Adrenal gland (tissue), 12 donors: ENCODE data around the gene CTNND2. TPM values are rescaled to one million over a fixed set of nuclear protein-coding genes. Genes with fewer than 3 reads are reported as not detected.
"Not testable (repeated sequence)": the region's sequence is repeated elsewhere in the genome, so short reads cannot be mapped to it uniquely, and the experiment has no call there.

Experiments
- DNase-seq, 7 donors: peaks; one replicate each; pipeline ENCODE4 v3.0.0-alpha.2; 2019 to 2020
- H3K27ac ChIP-seq, 5 donors: fragments of 200-600 bp; sonication (generic) in 4 of 5; 1 replicate in 3 of 5; 2 replicates in 2 of 5; pipeline versions ENCODE4 v1.5.1 to v1.8.0; 2016 to 2020; ENCODE audit warnings: mild to moderate bottlenecking in 1 of 5
- H3K27me3 ChIP-seq: fragments of 200-600 bp; 2 replicates; pipeline ENCODE4 v1.8.0; 2021
- H3K36me3 ChIP-seq, 2 donors: fragments of 200-600 bp; replicated peaks in 1 of 2; 1 replicate in 1 of 2; 2 replicates in 1 of 2; pipeline versions ENCODE4 v1.5.1 to v1.8.0; 2018 to 2022
- H3K4me1 ChIP-seq, 2 donors: fragments of 200-600 bp; replicated peaks in 1 of 2; 1 replicate in 1 of 2; 2 replicates in 1 of 2; pipeline versions ENCODE4 v1.5.1 to v1.8.0; 2018 to 2021
- H3K4me3 ChIP-seq, 4 donors: fragments of 200-600 bp; sonication (generic) in 3 of 4; one replicate each; pipeline ENCODE4 v1.5.1; 2016 to 2018
- H3K9me3 ChIP-seq, 3 donors: fragments of 200-600 bp; sonication (generic) in 1 of 3; replicated peaks in 1 of 3; 1 replicate in 2 of 3; 2 replicates in 1 of 3; pipeline versions ENCODE4 v1.5.1 to v1.8.0; 2016 to 2021
- CTCF ChIP-seq, 6 experiments: fragments of 450-650 bp in 4 of 6; fragments of 200-600 bp in 2 of 6; sonication (generic) in 1 of 6; IDR thresholded peaks; 1 replicate in 5 of 6; 2 replicates in 1 of 6; pipeline versions ENCODE4 v1.5.1 to v1.8.0; 2016 to 2021; ENCODE audit warnings: antibody characterized with exemption in 6 of 6, mild to moderate bottlenecking in 2 of 6, moderate library complexity in 1 of 6
- POLR2A ChIP-seq, 2 donors: fragments of 450-650 bp; IDR thresholded peaks; one replicate each; pipeline ENCODE4 v1.6.1; 2017; ENCODE audit warnings: antibody characterized with exemption in 2 of 2, mild to moderate bottlenecking in 2 of 2, moderate library complexity in 1 of 2
- WGBS, 4 donors: extraction: QIAGEN DNeasy Blood & Tissue Kit in 2 of 4; methylation state at CpG; one replicate each; pipeline versions ENCODE4 v1.1.5 to v1.1.7; 2013 to 2017; 5-methylcytosine and 5-hydroxymethylcytosine counted together
- intact Hi-C, 2 donors: fragments of 100-400 bp; cut with DNase I; formaldehyde crosslinking; loops; one replicate each; pipeline versions ENCODE4 v1.14.1 to v1.15.0; 2022 to 2023
- polyA plus RNA-seq, 3 donors: library from polyadenylated mRNA; stranded (reverse); fragments of 200-250 nt in 2 of 3; fragments of 350-450 nt in 1 of 3; fragmentation: Illumina TruSeq in 1 of 3; extraction: RNeasy Lipid Tissue Mini Kit (QIAGEN cat#74804) in 1 of 3; gene quantifications; one replicate each; pipeline ENCODE4 v1.2.3, GENCODE V29; 2013 to 2014
- total RNA-seq, 9 donors: library from RNA; depleted of rRNA in 4 of 9; stranded (reverse); fragments of >200 nt in 4 of 9; fragments of 120-200 nt in 1 of 9; fragmentation: NEBNext Ultra II Directional in 1 of 9; extraction: Animal tissue kit (Norgen Biotek cat#: 25700) in 1 of 9; gene quantifications; one replicate each; pipeline versions ENCODE4 v1.1.0 to v1.2.4, GENCODE V29; 2013 to 2023
- donor health status: healthy with polysubstance abuse.
- donor health status: Bipolar disorder and iron deficiency.
- donor health status: DM: yes; HTN: yes; CAD: no.
- donor health status: DM: no; HTN: no; CAD: no.
- donor health status: DM: no; HTN: no; CAD: no.
- donor health status: DM: yes; HTN: yes; CAD: no.

The CTNND2 gene
- total and polyA plus RNA-seq, 12 donors, result 0.34 to 4.2 (median 1.1) TPM; not detected in 1

- DNase-seq, result no peak
- Histone ChIP-seq H3K36me3 (no peaks in the 10 kb centered on the region), H3K4me1 (no peaks in the 10 kb centered on the region), H3K27me3 (no peaks in the 10 kb centered on the region), H3K9me3 (no peaks in the 10 kb centered on the region), H3K27ac (no peak overlapping the region), H3K4me3 (no peak overlapping the region)
- TF ChIP-seq POLR2A (IDR thresholded peaks at IDR 0.05), result no peak
- TF ChIP-seq CTCF (IDR thresholded peaks at IDR 0.05), result no peak
- intact Hi-C loops, result no loop called here
- 65 to 72% (median 67%) methylated on average over 3 of the region's 3 CpGs for WGBS, 4 donors
Observed at GRCh38 chr5:11069041-11069440, 835.2 kb downstream of the CTNND2 start.

- H3K9me3 ChIP-seq, H3K36me3 ChIP-seq, intact Hi-C loops, H3K4me1 ChIP-seq, H3K4me3 ChIP-seq, H3K27ac ChIP-seq, DNase-seq, H3K27me3 ChIP-seq: not testable (repeated sequence)
- WGBS, 4 donors, result 74 to 95% (median 89%) methylated on average over 1 of the region's 1 CpG
Observed at GRCh38 chr5:11065723-11066122, 838.5 kb downstream of the CTNND2 start.

GRCh38 chr5:11064763-11065450 is 839.3 kb downstream of the CTNND2 start:
- Histone ChIP-seq H3K36me3 (no peaks in the 10 kb centered on the region), H3K4me3 (no peak overlapping the region), H3K9me3 (no peaks in the 10 kb centered on the region), H3K27me3 (no peaks in the 10 kb centered on the region), H3K4me1 (no peaks in the 10 kb centered on the region), H3K27ac (no peak overlapping the region)
- 73 to 81% (median 75%) methylated on average over 4 of the region's 4 CpGs for WGBS, 4 donors
- TF ChIP-seq POLR2A (IDR thresholded peaks at IDR 0.05), result no peak
- TF ChIP-seq CTCF (IDR thresholded peaks at IDR 0.05), result no peak
- DNase-seq, result no peak
- intact Hi-C loops, result no loop called here

- Histone ChIP-seq H3K27ac (no peak overlapping the region), H3K27me3 (no peaks in the 10 kb centered on the region), H3K4me1 (no peaks in the 10 kb centered on the region), H3K36me3 (no peaks in the 10 kb centered on the region), H3K4me3 (no peak overlapping the region), H3K9me3 (no peaks in the 10 kb centered on the region)
- 34 to 51% (median 45%) methylated on average over 7 of the region's 7 CpGs for WGBS, 4 donors
- DNase-seq, result no peak
- TF ChIP-seq CTCF (IDR thresholded peaks at IDR 0.05) (no peak), POLR2A (IDR thresholded peaks at IDR 0.05) (no peak)
- intact Hi-C loops, result no loop called here
Observed at GRCh38 chr5:11062397-11062796, 841.8 kb downstream of the CTNND2 start.

- intact Hi-C loops, result no loop called here
- no peaks in the 10 kb centered on the region for H3K36me3 ChIP-seq
- no peaks in the 10 kb centered on the region for H3K9me3 ChIP-seq
- no peak overlapping the region for H3K27ac ChIP-seq
- 55 to 82% (median 75%) methylated on average over 2 of the region's 2 CpGs for WGBS, 4 donors
- H3K4me3 ChIP-seq, result no peak overlapping the region
- TF ChIP-seq CTCF (IDR thresholded peaks at IDR 0.05) (no peak), POLR2A (IDR thresholded peaks at IDR 0.05) (no peak)
- DNase-seq, result no peak
- no peaks in the 10 kb centered on the region for H3K4me1 ChIP-seq
- H3K27me3 ChIP-seq, result no peaks in the 10 kb centered on the region
Observed at GRCh38 chr5:11056560-11056959, 847.7 kb downstream of the CTNND2 start.
